Activated naive CD4-positive, alpha-beta T cell treated with anti-CD3 and anti-CD28 coated beads for 36 hours (primary cell): Measurements from ENCODE around the gene DAB1. TPM values are rescaled to one million over a fixed set of nuclear protein-coding genes. Genes with fewer than 3 reads are reported as not detected.

Experiments used
- CTCF ChIA-PET: fragments of 350-600 bp; sonication (Branson Sonifier 250); formaldehyde crosslinking; loops from one replicate; lab custom pipeline; 2021; ENCODE audit warnings: antibody characterized with exemption; lab: Charles Lee
- DNase-seq: peaks from one replicate; pipeline ENCODE4 v3.0.0-alpha.2; 2020
- H3K27ac Mint-ChIP-seq: one replicate; pipeline ENCODE4 v1.8.0; 2021; ENCODE audit warnings: mild to moderate bottlenecking, mixed read lengths
- H3K27me3 Mint-ChIP-seq: one replicate; pipeline ENCODE4 v1.8.0; 2021; ENCODE audit warnings: low read depth, mixed read lengths
- H3K36me3 Mint-ChIP-seq: one replicate; pipeline ENCODE4 v1.8.0; 2021; ENCODE audit warnings: low read depth, mixed read lengths
- H3K4me1 Mint-ChIP-seq: one replicate; pipeline ENCODE4 v1.8.0; 2021; ENCODE audit warnings: low read depth, mixed read lengths
- H3K4me3 Mint-ChIP-seq: one replicate; pipeline ENCODE4 v1.8.0; 2021; ENCODE audit warnings: mild to moderate bottlenecking, moderate library complexity, mixed read lengths
- H3K9me3 Mint-ChIP-seq: one replicate; pipeline ENCODE4 v1.8.0; 2021; ENCODE audit warnings: mixed read lengths
- intact Hi-C: fragments of 100-400 bp; cut with micrococcal nuclease; formaldehyde crosslinking; loops from one replicate; pipeline ENCODE4 v1.15.1; 2023
- total RNA-seq, 2 experiments: library from RNA; stranded (reverse); gene quantifications; one replicate each; pipeline ENCODE4 v1.2.3, GENCODE V29; 2021

The DAB1 gene
- total RNA-seq, 2 experiments from 2014 or later = not detected

DNA sequence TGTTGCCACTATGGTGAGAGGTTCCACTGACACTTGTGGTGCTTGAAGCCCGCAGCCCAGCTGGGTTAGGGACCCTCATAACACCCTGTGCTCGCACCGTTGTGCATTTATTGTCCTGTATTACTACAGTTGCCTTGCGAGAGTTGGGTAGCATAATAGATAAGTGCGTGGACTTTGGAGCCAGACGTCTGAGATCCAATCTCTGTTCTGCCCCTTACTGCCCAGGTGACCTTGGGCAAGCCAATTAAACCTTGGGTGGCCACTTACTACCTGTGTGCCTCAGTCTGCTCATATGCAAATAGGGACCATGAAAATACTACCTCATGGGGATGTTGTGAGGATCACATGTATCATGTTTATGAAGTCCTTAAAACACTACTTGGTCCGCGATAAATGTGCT lies 471.4 kb downstream of the DAB1 start:
- intact Hi-C loops = no loop called here
- Mint-ChIP-seq H3K4me1 (no peaks in the 10 kb centered on the region), H3K27me3 (peaks cover 12% of the 10 kb centered on the region), H3K4me3 (no peak overlapping the region), H3K9me3 (no peaks in the 10 kb centered on the region), H3K36me3 (no peaks in the 10 kb centered on the region), H3K27ac (no peak overlapping the region)
- no peak for DNase-seq
- CTCF ChIA-PET = no interaction called here

DNA sequence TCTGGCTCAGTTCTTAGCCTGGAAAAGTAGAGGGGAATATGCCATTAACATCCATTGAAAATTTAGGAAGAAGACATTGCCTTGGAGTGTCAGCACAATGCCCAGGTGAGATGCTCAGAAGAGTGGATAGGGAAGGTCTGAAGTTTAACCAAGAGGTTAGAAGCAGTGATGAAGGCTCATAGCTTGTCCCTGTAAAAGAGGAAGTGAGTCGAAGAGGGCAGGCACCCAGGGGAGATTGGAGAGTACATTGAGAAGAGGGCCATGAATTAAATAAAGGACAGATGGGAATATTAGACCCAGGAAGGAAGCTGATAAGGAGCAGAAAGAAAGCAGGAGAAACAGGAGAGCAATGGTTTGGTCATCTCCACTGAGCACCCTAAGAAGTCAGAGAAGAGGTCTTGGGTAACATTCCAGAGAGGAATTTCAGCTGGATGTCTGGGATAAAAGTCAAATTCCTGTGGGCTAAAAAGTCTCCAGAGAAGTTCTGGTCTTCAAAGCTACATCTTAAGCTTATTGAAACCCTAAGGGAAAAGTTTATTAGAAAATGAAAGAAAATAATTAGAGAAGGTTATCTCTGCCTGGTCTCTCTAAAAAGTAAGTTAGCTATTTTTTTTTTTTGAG lies 475.3 kb downstream of the DAB1 start:
- CTCF ChIA-PET = no interaction called here
- no peaks in the 10 kb centered on the region for H3K4me1 Mint-ChIP-seq
- H3K9me3 Mint-ChIP-seq = no peaks in the 10 kb centered on the region
- no peak overlapping the region for H3K27ac Mint-ChIP-seq
- no peak overlapping the region for H3K4me3 Mint-ChIP-seq
- H3K36me3 Mint-ChIP-seq = no peaks in the 10 kb centered on the region
- H3K27me3 Mint-ChIP-seq = peaks cover 2% of the 10 kb centered on the region
- intact Hi-C loops = no loop called here
- no peak for DNase-seq
